ENCODE results near the gene PAPPA.

DNA sequence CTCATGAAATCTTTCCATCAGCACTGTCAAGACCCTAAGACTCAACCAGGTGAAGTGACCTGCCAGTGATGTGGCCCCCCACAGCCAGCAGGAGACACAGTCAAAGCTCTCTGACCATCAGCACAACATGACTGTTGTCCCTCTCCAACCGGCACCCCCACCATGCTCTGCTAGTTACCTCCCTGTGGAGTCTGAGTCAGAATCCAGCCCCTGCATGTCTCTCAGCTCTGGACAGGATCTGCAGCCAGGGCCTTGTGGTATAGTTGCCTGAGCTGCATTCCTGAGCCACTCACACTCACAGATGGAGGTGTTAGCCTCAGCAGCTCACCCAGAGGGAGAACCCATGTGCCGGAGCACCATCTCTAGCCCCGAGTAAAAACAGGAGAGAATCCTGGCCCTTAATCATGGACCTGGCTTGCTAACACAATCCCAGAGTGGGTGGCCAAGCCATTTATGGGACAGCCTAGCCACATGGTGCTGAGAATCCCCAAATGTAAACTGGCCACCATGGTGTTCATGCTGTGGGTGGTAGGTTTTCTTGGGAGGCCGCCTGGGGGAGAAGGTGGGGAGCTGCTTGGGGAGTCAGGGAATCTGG is 237.8 kb downstream of the PAPPA start:
- TF ChIP-seq POLR2A (IDR thresholded peaks at IDR 0.05): no peak
- TF ChIP-seq, protein P1, sequence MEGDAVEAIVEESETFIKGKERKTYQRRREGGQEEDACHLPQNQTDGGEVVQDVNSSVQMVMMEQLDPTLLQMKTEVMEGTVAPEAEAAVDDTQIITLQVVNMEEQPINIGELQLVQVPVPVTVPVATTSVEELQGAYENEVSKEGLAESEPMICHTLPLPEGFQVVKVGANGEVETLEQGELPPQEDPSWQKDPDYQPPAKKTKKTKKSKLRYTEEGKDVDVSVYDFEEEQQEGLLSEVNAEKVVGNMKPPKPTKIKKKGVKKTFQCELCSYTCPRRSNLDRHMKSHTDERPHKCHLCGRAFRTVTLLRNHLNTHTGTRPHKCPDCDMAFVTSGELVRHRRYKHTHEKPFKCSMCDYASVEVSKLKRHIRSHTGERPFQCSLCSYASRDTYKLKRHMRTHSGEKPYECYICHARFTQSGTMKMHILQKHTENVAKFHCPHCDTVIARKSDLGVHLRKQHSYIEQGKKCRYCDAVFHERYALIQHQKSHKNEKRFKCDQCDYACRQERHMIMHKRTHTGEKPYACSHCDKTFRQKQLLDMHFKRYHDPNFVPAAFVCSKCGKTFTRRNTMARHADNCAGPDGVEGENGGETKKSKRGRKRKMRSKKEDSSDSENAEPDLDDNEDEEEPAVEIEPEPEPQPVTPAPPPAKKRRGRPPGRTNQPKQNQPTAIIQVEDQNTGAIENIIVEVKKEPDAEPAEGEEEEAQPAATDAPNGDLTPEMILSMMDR (IDR thresholded peaks at IDR 0.05): no peak
